Stimulated activated naive CD4-positive, alpha-beta T cell treated with Interleukin-2 at 50 U/mL for 16 hours (primary cell): Measurements from ENCODE around the gene PKP4.

Experiments used
- DNase-seq: peaks from one replicate; lab custom pipeline; 2025; lab: John Stamatoyannopoulos, UW

The PKP4 gene

DNA sequence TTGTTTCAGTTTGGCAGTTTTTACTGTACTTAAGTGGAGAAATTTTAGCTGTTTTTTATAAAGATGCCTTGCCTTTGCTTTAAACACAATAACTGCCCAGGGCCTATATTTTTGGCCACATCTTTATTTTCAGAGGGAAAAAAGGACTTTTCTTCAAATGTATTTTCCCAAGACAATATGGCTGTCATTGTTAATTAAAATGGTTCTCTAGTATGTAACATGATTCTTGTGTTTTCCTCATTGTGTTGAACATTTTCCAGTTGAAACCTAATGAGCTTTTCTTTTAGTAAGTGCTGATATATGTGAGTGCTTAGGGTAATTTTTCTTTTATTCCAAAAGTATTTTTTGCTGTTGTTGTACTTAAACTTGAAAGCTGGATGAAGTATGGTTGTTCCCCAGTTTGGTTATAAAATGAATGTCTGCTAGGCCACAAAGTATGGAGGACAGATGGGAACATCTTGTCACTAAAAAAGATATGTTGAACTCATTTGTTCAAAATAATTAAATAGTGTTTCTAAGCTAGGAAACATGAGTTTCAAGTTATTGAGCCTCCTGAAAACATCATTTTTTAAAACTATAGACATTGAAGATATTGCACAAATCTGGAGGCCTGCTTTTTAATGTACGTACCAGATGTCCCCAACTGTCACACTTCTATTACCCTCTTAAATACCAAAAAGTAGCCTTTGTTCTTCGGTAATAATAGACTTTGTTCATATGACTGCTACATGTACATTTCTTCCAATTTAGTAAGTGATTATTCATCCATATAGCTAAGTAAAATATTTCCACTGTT, 190.9 kb downstream of the PKP4 start:
- no peak for DNase-seq

- DNase-seq = no peak
Measured at GRCh38 chr2:158649846-158650245, 193.1 kb downstream of the PKP4 start.

- DNase-seq = no peak
Measured at GRCh38 chr2:158650646-158651357, 194.1 kb downstream of the PKP4 start.

DNA sequence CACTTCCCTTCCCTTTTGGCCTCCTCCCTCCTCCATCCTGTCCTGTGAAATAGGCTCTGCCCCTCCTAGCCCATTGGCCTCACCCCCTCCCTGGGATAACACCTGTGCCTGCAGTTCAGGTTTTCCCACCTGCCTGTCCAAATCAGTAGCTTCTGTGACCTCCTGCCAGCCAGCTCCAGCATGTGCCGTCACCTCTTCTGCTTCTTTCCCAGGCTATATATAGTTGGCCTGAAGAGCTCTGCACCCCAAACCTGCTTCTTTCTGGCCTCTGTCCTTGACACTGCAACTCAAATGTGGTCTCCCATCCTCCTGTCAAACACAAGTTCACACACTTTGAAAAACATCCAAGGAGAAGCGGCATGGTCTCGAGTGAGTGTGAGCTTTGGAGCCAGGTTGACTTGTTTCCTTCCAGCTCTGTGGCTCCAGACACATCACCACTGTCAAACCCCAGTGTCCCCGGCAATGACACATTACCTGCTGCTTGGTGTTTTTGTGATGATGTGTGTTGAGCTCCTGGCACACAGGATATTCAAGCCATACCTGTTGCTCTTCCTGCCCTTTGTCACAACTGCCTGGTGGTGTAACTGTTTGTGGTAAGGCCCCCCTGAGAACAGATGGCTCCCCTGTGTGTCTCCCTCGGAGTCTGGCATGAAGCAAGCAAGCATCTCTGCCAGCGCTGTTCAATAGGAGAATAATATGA, 194.8 kb downstream of the PKP4 start:
- DNase-seq = no peak

- no peak for DNase-seq
Measured at GRCh38 chr2:158655628-158656027, 198.9 kb downstream of the PKP4 start.

DNA sequence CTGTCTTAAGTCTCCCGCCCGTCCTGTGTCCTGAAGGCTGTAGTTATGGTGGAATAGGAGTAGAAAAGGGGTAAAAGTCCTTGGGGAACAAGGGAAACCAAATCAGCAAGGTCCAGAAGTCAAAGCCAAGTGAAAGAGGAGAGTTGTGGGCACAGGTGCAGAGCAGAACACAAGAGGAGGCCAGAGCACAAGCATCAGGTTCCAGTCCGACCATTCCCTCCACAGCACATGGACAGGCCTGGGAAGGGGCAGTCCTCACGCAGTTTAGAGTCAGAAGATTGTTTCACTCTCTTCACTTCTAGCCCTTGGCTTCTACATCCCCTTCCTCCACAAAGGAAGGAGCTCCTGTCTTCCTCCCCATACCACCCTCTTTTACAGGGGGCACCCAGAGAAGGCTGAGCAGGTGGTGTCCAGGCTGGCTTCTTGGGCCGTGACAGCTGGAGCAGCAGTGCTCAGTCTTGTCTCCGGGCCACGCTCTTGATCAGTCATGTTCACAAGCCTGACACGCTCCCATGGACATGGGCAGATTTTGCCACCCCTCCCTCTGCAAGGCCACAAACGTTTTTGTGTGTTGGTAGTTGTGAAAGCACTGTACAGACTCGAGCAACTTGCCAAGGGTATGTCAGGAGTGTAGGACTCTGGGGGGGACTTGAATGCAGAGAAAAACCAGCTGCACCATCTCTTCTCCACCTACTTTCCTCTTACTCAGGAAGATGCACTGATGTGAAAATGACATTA, 199.9 kb downstream of the PKP4 start:
- DNase-seq = no peak

DNA sequence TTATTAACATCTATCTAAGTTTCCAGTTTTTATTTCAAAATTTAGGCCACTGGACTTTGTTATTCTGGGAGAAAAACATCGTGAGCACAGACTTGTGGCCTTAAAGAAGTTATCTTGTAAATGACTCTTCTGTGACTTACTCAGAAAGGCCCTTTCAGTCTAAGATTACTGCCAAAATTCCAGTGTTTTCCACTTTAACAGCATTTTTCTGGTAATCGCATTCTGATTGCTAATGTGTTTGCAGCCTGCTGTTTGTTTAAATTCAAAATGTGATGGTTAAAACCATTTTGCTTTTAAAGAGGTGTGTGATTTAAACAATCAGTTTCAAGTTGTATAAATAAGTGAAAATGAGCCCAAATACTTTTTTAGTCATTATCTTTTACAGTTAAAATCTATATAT, 201.6 kb downstream of the PKP4 start:
- no peak for DNase-seq

- DNase-seq = no peak
Measured at GRCh38 chr2:158659483-158659882, 202.7 kb downstream of the PKP4 start.

DNA sequence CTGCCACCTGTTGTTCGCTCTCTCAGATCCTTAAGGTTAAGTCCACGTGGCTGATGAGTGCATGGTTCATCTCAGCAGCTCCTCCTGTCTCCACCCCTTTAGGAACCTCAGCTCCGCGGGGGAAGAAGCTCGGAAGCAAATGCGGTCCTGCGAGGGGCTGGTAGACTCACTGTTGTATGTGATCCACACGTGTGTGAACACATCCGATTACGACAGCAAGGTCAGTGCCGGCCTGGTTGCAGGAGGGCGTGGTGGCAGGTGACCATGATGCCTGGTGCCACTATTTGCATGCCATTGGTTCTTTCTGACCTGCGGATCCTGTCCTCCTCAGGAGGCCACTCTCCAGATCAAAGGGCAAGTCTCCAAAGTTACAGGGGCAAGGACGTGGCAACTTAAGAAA, 204.5 kb downstream of the PKP4 start:
- DNase-seq = no peak

GRCh38 chr2:158662421-158662820, 205.7 kb downstream of the PKP4 start:
- no peak for DNase-seq

GRCh38 chr2:158663796-158664195, 207.0 kb downstream of the PKP4 start:
- DNase-seq = no peak

GRCh38 chr2:158664987-158665386, 208.2 kb downstream of the PKP4 start:
- DNase-seq = no peak

DNA sequence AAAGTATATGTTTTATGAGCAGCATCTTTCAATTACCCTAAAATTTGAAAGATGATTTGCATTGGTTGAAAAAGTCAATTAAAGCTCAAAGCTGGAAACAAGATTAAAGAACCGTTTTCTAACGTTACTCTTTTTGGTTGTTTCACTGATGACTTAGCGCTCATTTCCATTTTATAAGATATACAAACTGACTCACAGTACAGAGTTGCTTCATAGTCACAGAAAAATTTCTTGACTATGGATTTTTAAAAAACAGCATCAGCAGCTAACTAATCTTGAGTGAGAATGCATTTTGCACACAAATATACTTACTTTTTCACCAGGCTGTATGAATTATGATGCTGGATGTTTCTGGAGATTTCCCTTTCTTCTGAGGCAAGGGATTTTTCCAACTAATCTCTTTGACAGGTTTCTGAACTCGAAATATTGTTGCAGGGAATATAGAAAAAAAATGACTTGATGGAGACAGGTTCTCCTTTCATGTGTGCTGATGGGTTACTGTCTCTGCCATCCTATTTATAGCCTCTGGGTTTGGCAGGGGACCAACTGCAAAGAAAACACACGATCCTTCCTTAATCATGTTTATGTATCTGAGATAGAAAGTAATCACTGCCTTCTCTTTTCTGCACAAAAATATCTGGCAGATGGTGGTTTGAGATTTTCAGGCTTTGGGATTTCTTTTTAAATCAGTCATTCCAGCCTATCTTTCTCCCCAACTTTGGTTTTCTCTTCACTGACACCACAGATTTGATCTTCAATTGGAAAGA, 209.0 kb downstream of the PKP4 start:
- no peak for DNase-seq

GRCh38 chr2:158666969-158667368, 210.2 kb downstream of the PKP4 start:
- DNase-seq = no peak

- DNase-seq = no peak
Measured at GRCh38 chr2:158667586-158667985, 210.8 kb downstream of the PKP4 start.

- DNase-seq = no peak
Measured at GRCh38 chr2:158668001-158668765, 211.4 kb downstream of the PKP4 start.

DNA sequence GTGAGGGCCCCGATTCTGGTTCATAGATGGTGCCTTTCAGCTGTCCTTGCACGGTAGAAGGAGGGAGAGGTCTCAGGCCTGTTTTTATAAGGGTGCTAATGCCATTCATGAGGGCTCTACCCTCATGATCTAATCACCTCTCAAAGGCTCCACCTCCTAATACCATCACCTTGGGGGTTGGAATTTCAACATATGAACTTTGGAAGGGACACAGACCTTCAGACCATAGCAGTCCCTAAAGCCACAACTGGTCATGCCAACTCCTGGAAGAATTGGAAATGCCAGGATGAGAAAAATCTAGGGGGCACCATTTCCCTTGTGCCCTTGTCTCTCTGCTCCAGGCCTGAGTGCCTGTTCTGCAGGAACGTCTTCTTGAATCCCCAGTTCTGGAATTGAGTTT, 213.5 kb downstream of the PKP4 start:
- DNase-seq = no peak

GRCh38 chr2:158671360-158672245, 214.9 kb downstream of the PKP4 start:
- no peak for DNase-seq

DNA sequence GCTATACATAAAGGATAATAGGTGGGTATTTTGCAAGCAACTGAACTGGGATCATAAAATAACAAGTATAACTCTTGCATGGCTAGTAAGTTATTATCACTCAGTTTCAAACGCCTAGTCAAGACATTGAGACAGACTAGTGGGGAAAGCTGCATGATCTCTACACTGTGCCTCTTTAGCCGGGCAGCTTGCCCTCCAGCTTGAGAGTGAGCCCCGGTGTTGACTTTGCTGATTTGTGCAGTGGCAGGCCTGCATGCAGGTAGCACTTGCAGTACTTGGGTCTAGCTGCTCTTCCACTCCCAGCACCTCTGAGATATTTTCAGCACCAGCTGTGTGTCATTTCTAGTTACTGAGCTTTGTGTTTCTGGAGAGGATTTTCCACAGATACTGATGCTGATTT, 219.5 kb downstream of the PKP4 start:
- no peak for DNase-seq

- DNase-seq = no peak
Measured at GRCh38 chr2:158676696-158677095, 219.9 kb downstream of the PKP4 start.
